Measurements from ENCODE around the gene ATP1B3.
"Not testable (repeated sequence)": the region's sequence is repeated elsewhere in the genome, so short reads cannot be mapped to it uniquely, and the experiment has no call there.

ATP1B3 gene

GRCh38 chr3:141876381-141876890, at the start of gene ATP1B3:
ATP1B3 (plus strand) TSS chr3:141876643; CDS start chr3:141876802, 159 bp downstream.
- peak in 54 of 56 donors; percentile 26 to 87 (median 70) for DNase-seq

GRCh38 chr3:141828487-141828886, 48.0 kb upstream of the ATP1B3 start:
- no peak for DNase-seq

GRCh38 chr3:141828890-141829289, 47.6 kb upstream of the ATP1B3 start:
- no peak for DNase-seq

GRCh38 chr3:141830508-141830907, 45.9 kb upstream of the ATP1B3 start:
- DNase-seq: no peak

GRCh38 chr3:141834292-141834691, 42.2 kb upstream of the ATP1B3 start:
- DNase-seq: no peak

GRCh38 chr3:141835557-141836229, 40.8 kb upstream of the ATP1B3 start:
- DNase-seq: no peak

GRCh38 chr3:141839389-141839788, 37.1 kb upstream of the ATP1B3 start:
- DNase-seq: no peak

- no peak for DNase-seq
Observed at GRCh38 chr3:141840737-141841544, 35.5 kb upstream of the ATP1B3 start.

GRCh38 chr3:141844108-141844507, 32.3 kb upstream of the ATP1B3 start:
- no peak for DNase-seq

- DNase-seq: no peak
Observed at GRCh38 chr3:141844812-141845211, 31.6 kb upstream of the ATP1B3 start.

GRCh38 chr3:141845407-141846049, 30.9 kb upstream of the ATP1B3 start:
- no peak for DNase-seq

GRCh38 chr3:141846050-141846433, 30.4 kb upstream of the ATP1B3 start:
- DNase-seq: no peak

GRCh38 chr3:141848159-141848748, 28.2 kb upstream of the ATP1B3 start:
- DNase-seq: not testable (repeated sequence)

- no peak for DNase-seq
Observed at GRCh38 chr3:141849056-141849815, 27.2 kb upstream of the ATP1B3 start.

- no peak for DNase-seq
Observed at GRCh38 chr3:141851411-141851810, 25.0 kb upstream of the ATP1B3 start.

GRCh38 chr3:141853081-141853601, 23.3 kb upstream of the ATP1B3 start:
- DNase-seq: no peak

- no peak for DNase-seq
Observed at GRCh38 chr3:141853629-141854168, 22.7 kb upstream of the ATP1B3 start.

- no peak for DNase-seq
Observed at GRCh38 chr3:141854599-141854998, 21.8 kb upstream of the ATP1B3 start.

- no peak for DNase-seq
Observed at GRCh38 chr3:141858312-141858711, 18.1 kb upstream of the ATP1B3 start.

GRCh38 chr3:141859651-141860050, 16.8 kb upstream of the ATP1B3 start:
- no peak for DNase-seq
